ENCODE results near the gene NOMO2.
"Not testable (repeated sequence)": the region's sequence is repeated elsewhere in the genome, so short reads cannot be mapped to it uniquely, and the experiment has no call there.

GRCh38 chr16:18522637-18523036, 39.3 kb downstream of the NOMO2 start:
- TF ChIP-seq CTCF (IDR thresholded peaks at IDR 0.05 in 8 of 11, conservative IDR thresholded peaks at IDR 0.05 in 3 of 11); POLR2A (IDR thresholded peaks at IDR 0.05): not testable (repeated sequence)
